IPS-18c (cell line): Measurements from ENCODE around the gene KIAA1671.

ENCODE experiments used
- H3K4me3 ChIP-seq: 2 replicates; pipeline ENCODE4 v1.7.0; 2013; ENCODE audit warnings: low read depth, mild to moderate bottlenecking, low read length, moderate library complexity; ENCODE audit not compliant: insufficient read depth
- H3K9me3 ChIP-seq: one replicate; pipeline ENCODE4 v1.6.1; 2013; ENCODE audit warnings: mild to moderate bottlenecking, low read length, moderate library complexity; ENCODE audit not compliant: control insufficient read depth, insufficient read depth

Gene KIAA1671

GRCh38 chr22:24994070-24994763, 41.7 kb downstream of the KIAA1671 start:
- Histone ChIP-seq H3K9me3 (no peaks in the 10 kb centered on the region), H3K4me3 (no peak overlapping the region)

GRCh38 chr22:24995649-24996180, 43.2 kb downstream of the KIAA1671 start:
- no peaks in the 10 kb centered on the region for H3K9me3 ChIP-seq
- H3K4me3 ChIP-seq, result no peak overlapping the region

- H3K9me3 ChIP-seq, result no peaks in the 10 kb centered on the region
- H3K4me3 ChIP-seq, result peak overlapping the region; percentile 20; the same call in 1 of the 2 replicates
These were observed 44.0 kb downstream of the KIAA1671 start for GRCh38 chr22:24996420-24996952.

GRCh38 chr22:24997023-24997422, 44.5 kb downstream of the KIAA1671 start:
- H3K9me3 ChIP-seq, result no peaks in the 10 kb centered on the region
- H3K4me3 ChIP-seq, result peak overlapping the region; percentile 20; the same call in 1 of the 2 replicates

GRCh38 chr22:25000686-25001085, 48.2 kb downstream of the KIAA1671 start:
- H3K4me3 ChIP-seq, result no peak overlapping the region
- no peaks in the 10 kb centered on the region for H3K9me3 ChIP-seq

GRCh38 chr22:25002241-25002985, 49.9 kb downstream of the KIAA1671 start:
- H3K9me3 ChIP-seq, result no peaks in the 10 kb centered on the region
- H3K4me3 ChIP-seq, result no peak overlapping the region

- no peaks in the 10 kb centered on the region for H3K9me3 ChIP-seq
- no peak overlapping the region; the same call in 1 of the 2 replicates for H3K4me3 ChIP-seq
These were observed 53.8 kb downstream of the KIAA1671 start for GRCh38 chr22:25006354-25006753.

GRCh38 chr22:25007444-25008106, 55.1 kb downstream of the KIAA1671 start:
- Histone ChIP-seq H3K4me3 (no peak overlapping the region), H3K9me3 (no peaks in the 10 kb centered on the region)

- H3K4me3 ChIP-seq, result no peak overlapping the region
These were observed 56.1 kb downstream of the KIAA1671 start for GRCh38 chr22:25008666-25009065.

GRCh38 chr22:25012741-25013143, 60.2 kb downstream of the KIAA1671 start:
- H3K4me3 ChIP-seq, result no peak overlapping the region

More at GRCh38 chr22:25008666-25009065, 56.1 kb downstream of the KIAA1671 start:
- H3K9me3 ChIP-seq, result no peaks in the 10 kb centered on the region

GRCh38 chr22:25013607-25014006, 61.1 kb downstream of the KIAA1671 start:
- H3K4me3 ChIP-seq, result no peak overlapping the region
- H3K9me3 ChIP-seq, result no peaks in the 10 kb centered on the region

More at GRCh38 chr22:25012741-25013143, 60.2 kb downstream of the KIAA1671 start:
- no peaks in the 10 kb centered on the region for H3K9me3 ChIP-seq

- Histone ChIP-seq H3K9me3 (no peaks in the 10 kb centered on the region), H3K4me3 (no peak overlapping the region)
These were observed 62.6 kb downstream of the KIAA1671 start for GRCh38 chr22:25014896-25015755.

- Histone ChIP-seq H3K9me3 (no peaks in the 10 kb centered on the region), H3K4me3 (no peak overlapping the region)
These were observed 63.8 kb downstream of the KIAA1671 start for GRCh38 chr22:25016311-25016710.

- no peaks in the 10 kb centered on the region for H3K9me3 ChIP-seq
- no peak overlapping the region for H3K4me3 ChIP-seq
These were observed 65.5 kb downstream of the KIAA1671 start for GRCh38 chr22:25018009-25018408.

- Histone ChIP-seq H3K4me3 (no peak overlapping the region), H3K9me3 (no peaks in the 10 kb centered on the region)
These were observed 67.1 kb downstream of the KIAA1671 start for GRCh38 chr22:25019427-25020184.

GRCh38 chr22:25021409-25021808, 68.9 kb downstream of the KIAA1671 start:
- no peak overlapping the region for H3K4me3 ChIP-seq
- no peaks in the 10 kb centered on the region for H3K9me3 ChIP-seq
